SK-N-SH (cell line): ENCODE measurements around the gene GSG1L2. TPM values are rescaled to one million over a fixed set of nuclear protein-coding genes. Genes with fewer than 3 reads are reported as not detected.

ENCODE experiments used
- CTCF ChIA-PET: fragments of 300-600, 350-600 bp; formaldehyde crosslinking; extraction: SDS; loops from one replicate; lab custom pipeline; 2021; lab: Yijun Ruan, JAX
- POLR2A ChIA-PET: fragments of 350-600 bp; sonication (Branson Sonifier 250); formaldehyde crosslinking; extraction: SDS; loops from one replicate; lab custom pipeline; 2020; ENCODE audit warnings: antibody characterized with exemption, inconsistent platforms; lab: Yijun Ruan, JAX
- DNase-seq: peaks from one replicate; pipeline ENCODE4 v3.0.0; 2012
- H2AFZ ChIP-seq: fragments of 200-600 bp; sonication (generic); 2 replicates; pipeline ENCODE4 v1.8.1; 2016; ENCODE audit warnings: antibody characterized with exemption, mild to moderate bottlenecking, low read depth
- H3F3A ChIP-seq: fragments of 200-600 bp; sonication (generic); replicated peaks from 2 replicates; pipeline ENCODE3; 2016; ENCODE audit warnings: antibody characterized with exemption, mild to moderate bottlenecking; ENCODE audit not compliant: insufficient read depth
- H3K27ac ChIP-seq, 2 experiments: fragments of 200-500 bp in 1 of 2; fragments of 200-600 bp in 1 of 2; sonication (Bioruptor generic) in 1 of 2; sonication (generic), shearing (Covaris generic) in 1 of 2; 2 replicates each; pipeline versions ENCODE4 v1.5.1 to v1.6.1; 2014 to 2016; ENCODE audit warnings: low read depth in 2 of 2, inconsistent platforms in 1 of 2, low read length in 1 of 2, mild to moderate bottlenecking in 1 of 2, mixed read lengths in 1 of 2
- H3K27me3 ChIP-seq: fragments of 200-600 bp; sonication (generic), shearing (Covaris generic); 2 replicates; pipeline ENCODE4 v1.6.1; 2016; ENCODE audit warnings: mixed run types; ENCODE audit not compliant: insufficient read depth
- H3K36me3 ChIP-seq, 2 experiments: fragments of 200-500 bp in 1 of 2; fragments of 200-600 bp in 1 of 2; sonication (Bioruptor generic) in 1 of 2; sonication (generic) in 1 of 2; replicated peaks in 1 of 2; 2 replicates each; pipeline versions ENCODE3 to v1.5.1; 2014 to 2016; ENCODE audit warnings: low read length in 1 of 2, mild to moderate bottlenecking in 1 of 2; ENCODE audit not compliant: insufficient read depth in 2 of 2, control insufficient read depth in 1 of 2
- H3K4me1 ChIP-seq, 2 experiments: fragments of 200-500 bp in 1 of 2; fragments of 200-600 bp in 1 of 2; sonication (Bioruptor generic) in 1 of 2; sonication (generic), shearing (Covaris generic) in 1 of 2; 2 replicates each; pipeline versions ENCODE4 v1.5.1 to v1.6.1; 2014 to 2016; ENCODE audit warnings: low read depth in 1 of 2, low read length in 1 of 2, mixed run types in 1 of 2; ENCODE audit not compliant: insufficient read depth in 2 of 2, control insufficient read depth in 1 of 2
- H3K4me2 ChIP-seq: fragments of 200-600 bp; sonication (generic), shearing (Covaris generic); 2 replicates; pipeline ENCODE4 v1.6.1; 2017; ENCODE audit warnings: mixed run types
- H3K4me3 ChIP-seq, 2 experiments: fragments of 200-500 bp in 1 of 2; fragments of 200-600 bp in 1 of 2; sonication (Bioruptor generic) in 1 of 2; sonication (generic), shearing (Covaris generic) in 1 of 2; 2 replicates each; pipeline versions ENCODE4 v1.5.1 to v1.8.1; 2014 to 2016; ENCODE audit warnings: low read depth in 2 of 2, inconsistent platforms in 1 of 2, low read length in 1 of 2, mild to moderate bottlenecking in 1 of 2, mixed read lengths in 1 of 2, moderate library complexity in 1 of 2
- H3K79me2 ChIP-seq: fragments of 200-600 bp; sonication (generic); 2 replicates; pipeline ENCODE4 v1.8.1; 2017; ENCODE audit warnings: mild to moderate bottlenecking; ENCODE audit not compliant: insufficient read depth
- H3K9ac ChIP-seq: fragments of 200-600 bp; sonication (generic); 2 replicates; pipeline ENCODE4 v1.6.1; 2017; ENCODE audit warnings: mixed run types
- H3K9me2 ChIP-seq: fragments of 200-600 bp; sonication (generic); 2 replicates; pipeline ENCODE4 v1.6.1; 2017; ENCODE audit warnings: mixed run types
- H3K9me3 ChIP-seq: fragments of 200-600 bp; sonication (generic); 2 replicates; pipeline ENCODE4 v1.6.1; 2017; ENCODE audit warnings: mixed run types, mild to moderate bottlenecking, moderate library complexity
- H4K20me1 ChIP-seq: fragments of 200-600 bp; sonication (generic); 2 replicates; pipeline ENCODE4 v1.6.1; 2017; ENCODE audit warnings: mild to moderate bottlenecking, mixed run types; ENCODE audit not compliant: insufficient read depth
- CHD2 ChIP-seq: fragments of 150-350 bp; IDR thresholded peaks from 2 replicates; pipeline ENCODE4 v1.6.1; 2018; ENCODE audit warnings: low read length; ENCODE audit not compliant: partially characterized antibody
- CTCF ChIP-seq: fragments of 200-600 bp; sonication (generic); IDR thresholded peaks from 2 replicates; pipeline ENCODE4 v1.6.1; 2017; ENCODE audit warnings: antibody characterized with exemption, mild to moderate bottlenecking, moderate library complexity
- ELF1 ChIP-seq: IDR thresholded peaks from 2 replicates; pipeline ENCODE4 v1.4.0; 2012
- EP300 ChIP-seq, 2 experiments: IDR thresholded peaks; 2 replicates each; pipeline versions ENCODE4 v1.4.0 to v1.6.1; 2012; ENCODE audit warnings: borderline replicate concordance in 1 of 2, low read depth in 1 of 2, low read length in 1 of 2
- EZH2phosphoT487 ChIP-seq: fragments of 200-600 bp; sonication (generic); IDR thresholded peaks from 2 replicates; pipeline ENCODE4 v1.6.1; 2017; ENCODE audit warnings: low read depth, mixed run types, mild to moderate bottlenecking, antibody characterized with exemption, moderate library complexity, borderline replicate concordance
- FOXJ3 ChIP-seq: sonication (generic); formaldehyde crosslinking; IDR thresholded peaks from 2 replicates; pipeline ENCODE4 v1.5.1; 2020; ENCODE audit warnings: mild to moderate bottlenecking, missing genetic modification reagents
- GABPA ChIP-seq: IDR thresholded peaks from 2 replicates; pipeline ENCODE4 v1.4.0; 2012; ENCODE audit warnings: low read depth, mild to moderate bottlenecking
- GATA2 ChIP-seq: sonication (generic); formaldehyde crosslinking; IDR thresholded peaks from 2 replicates; pipeline ENCODE4 v1.5.0; 2020; ENCODE audit warnings: mild to moderate bottlenecking, missing genetic modification reagents
- JUND ChIP-seq: IDR thresholded peaks from 2 replicates; pipeline ENCODE4 v1.4.0; 2012
- POLR2AphosphoS5 ChIP-seq: IDR thresholded peaks from 2 replicates; pipeline ENCODE4 v1.6.1; 2012; ENCODE audit warnings: low read depth, low read length
- RFX5 ChIP-seq: IDR thresholded peaks from 2 replicates; pipeline ENCODE4 v1.6.1; 2012; ENCODE audit warnings: mild to moderate bottlenecking, improper control_type of control experiment, low read length
- RXRA ChIP-seq: IDR thresholded peaks from 2 replicates; pipeline ENCODE4 v1.4.0; 2012; ENCODE audit warnings: low read depth, mild to moderate bottlenecking, borderline replicate concordance
- TCF12 ChIP-seq: IDR thresholded peaks from 2 replicates; pipeline ENCODE4 v1.4.0; 2012
- TEAD4 ChIP-seq: IDR thresholded peaks from 2 replicates; pipeline ENCODE4 v1.4.0; 2012; ENCODE audit warnings: mild to moderate bottlenecking, borderline replicate concordance; ENCODE audit not compliant: insufficient read depth
- USF1 ChIP-seq: IDR thresholded peaks from 2 replicates; pipeline ENCODE4 v1.4.0; 2012; ENCODE audit warnings: low read depth, borderline replicate concordance
- USF2 ChIP-seq: fragments of 150-350 bp; IDR thresholded peaks from 2 replicates; pipeline ENCODE4 v1.6.1; 2017; ENCODE audit warnings: antibody characterized with exemption, low read length, low read depth, borderline replicate concordance
- YY1 ChIP-seq: IDR thresholded peaks from 2 replicates; pipeline ENCODE4 v1.4.0; 2012; ENCODE audit warnings: low read depth, mild to moderate bottlenecking
- WGBS: methylation state at CpG from one replicate; pipeline ENCODE4 v1.1.6; 2017; ENCODE audit warnings: low lambda C conversion rate; 5-methylcytosine and 5-hydroxymethylcytosine counted together
- polyA plus RNA-seq, 3 experiments: library from polyadenylated mRNA; depleted of rRNA; stranded (reverse); fragments of >200 nt; gene quantifications; 2 replicates each; pipeline ENCODE4 v1.2.3, GENCODE V29; 2012
- TF ChIP-seq, protein P1 (sequence below): IDR thresholded peaks from 2 replicates; pipeline ENCODE4 v1.4.0; 2012; ENCODE audit warnings: low read depth, borderline replicate concordance
- TF ChIP-seq, protein P2 (sequence below): fragments of 150-350 bp; IDR thresholded peaks from 2 replicates; pipeline ENCODE4 v1.6.1; 2016; ENCODE audit warnings: mild to moderate bottlenecking, low read depth, low read length

The GSG1L2 gene
- polyA plus RNA-seq, 1 of the 3 experiments (the other 2 are of a cell fraction) = not detected

DNA sequence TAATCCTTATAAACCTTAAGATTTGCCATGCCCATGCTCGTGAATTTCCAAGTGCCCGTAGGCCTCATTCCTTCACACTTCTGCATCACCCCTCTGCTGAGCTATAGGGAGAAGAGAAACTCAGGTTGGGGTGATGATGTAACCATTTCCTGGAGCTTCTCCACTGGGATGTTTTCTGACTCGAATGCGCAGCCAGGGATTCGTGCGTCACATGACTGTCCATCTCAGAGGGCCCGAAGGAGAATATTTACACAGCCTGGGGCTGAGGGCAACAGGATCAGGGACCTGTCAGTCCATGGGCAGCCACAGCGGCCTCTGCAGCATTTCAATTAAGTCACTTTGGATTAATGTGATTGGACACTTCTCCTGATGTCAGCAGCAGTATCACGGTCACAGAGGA, 8.7 kb downstream of the GSG1L2 start:
- Histone ChIP-seq H2AFZ (no peak overlapping the region), H3K27ac (no peak overlapping the region), H3K9me2 (no peaks in the 10 kb centered on the region), H3K27me3 (peaks cover 13% of the 10 kb centered on the region; the same call in 1 of the 2 replicates), H3K9me3 (no peaks in the 10 kb centered on the region), H4K20me1 (no peaks in the 10 kb centered on the region), H3K4me2 (no peak overlapping the region), H3K79me2 (no peaks in the 10 kb centered on the region), H3K4me1 (no peaks in the 10 kb centered on the region), H3F3A (no peaks in the 10 kb centered on the region), H3K4me3 (no peak overlapping the region), H3K36me3 (no peaks in the 10 kb centered on the region), H3K9ac (no peak overlapping the region)
- CTCF ChIA-PET = no interaction called here
- DNase-seq = no peak
- TF ChIP-seq YY1 = no peak
- TF ChIP-seq POLR2AphosphoS5 = no peak
- no peak for TF ChIP-seq GATA2 (CRISPR knock-in tag)
- TF ChIP-seq ELF1 = no peak
- TF ChIP-seq CTCF = no peak
- TF ChIP-seq, protein P1, sequence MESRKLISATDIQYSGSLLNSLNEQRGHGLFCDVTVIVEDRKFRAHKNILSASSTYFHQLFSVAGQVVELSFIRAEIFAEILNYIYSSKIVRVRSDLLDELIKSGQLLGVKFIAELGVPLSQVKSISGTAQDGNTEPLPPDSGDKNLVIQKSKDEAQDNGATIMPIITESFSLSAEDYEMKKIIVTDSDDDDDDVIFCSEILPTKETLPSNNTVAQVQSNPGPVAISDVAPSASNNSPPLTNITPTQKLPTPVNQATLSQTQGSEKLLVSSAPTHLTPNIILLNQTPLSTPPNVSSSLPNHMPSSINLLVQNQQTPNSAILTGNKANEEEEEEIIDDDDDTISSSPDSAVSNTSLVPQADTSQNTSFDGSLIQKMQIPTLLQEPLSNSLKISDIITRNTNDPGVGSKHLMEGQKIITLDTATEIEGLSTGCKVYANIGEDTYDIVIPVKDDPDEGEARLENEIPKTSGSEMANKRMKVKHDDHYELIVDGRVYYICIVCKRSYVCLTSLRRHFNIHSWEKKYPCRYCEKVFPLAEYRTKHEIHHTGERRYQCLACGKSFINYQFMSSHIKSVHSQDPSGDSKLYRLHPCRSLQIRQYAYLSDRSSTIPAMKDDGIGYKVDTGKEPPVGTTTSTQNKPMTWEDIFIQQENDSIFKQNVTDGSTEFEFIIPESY = no peak
- no peak for TF ChIP-seq TCF12
- no peak for TF ChIP-seq USF1
- no peak for TF ChIP-seq CHD2
- no peak for TF ChIP-seq JUND
- TF ChIP-seq, protein P2, sequence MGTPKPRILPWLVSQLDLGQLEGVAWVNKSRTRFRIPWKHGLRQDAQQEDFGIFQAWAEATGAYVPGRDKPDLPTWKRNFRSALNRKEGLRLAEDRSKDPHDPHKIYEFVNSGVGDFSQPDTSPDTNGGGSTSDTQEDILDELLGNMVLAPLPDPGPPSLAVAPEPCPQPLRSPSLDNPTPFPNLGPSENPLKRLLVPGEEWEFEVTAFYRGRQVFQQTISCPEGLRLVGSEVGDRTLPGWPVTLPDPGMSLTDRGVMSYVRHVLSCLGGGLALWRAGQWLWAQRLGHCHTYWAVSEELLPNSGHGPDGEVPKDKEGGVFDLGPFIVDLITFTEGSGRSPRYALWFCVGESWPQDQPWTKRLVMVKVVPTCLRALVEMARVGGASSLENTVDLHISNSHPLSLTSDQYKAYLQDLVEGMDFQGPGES = no peak
- TF ChIP-seq TEAD4 = no peak
- POLR2A ChIA-PET = no interaction called here
- 29% methylated on average over 8 of the region's 9 CpGs for WGBS

- ChIA-PET POLR2A (no interaction called here), CTCF (interaction anchor here (1.1 kb wide), 1 partner anchor 16 kb away, joined by 3 read pairs; no protein-coding TSS in a partner anchor)
Observed at GRCh38 chr17:9811537-9811936, 10.3 kb downstream of the GSG1L2 start.

More at GRCh38 chr17:9811537-9811936, 10.3 kb downstream of the GSG1L2 start:
- WGBS = 9% methylated on average over 6 of the region's 11 CpGs
- no peaks in the 10 kb centered on the region for H3K79me2 ChIP-seq
- TF ChIP-seq RFX5 (no peak), TCF12 (no peak), EP300 (IDR thresholded peaks at IDR 0.05; ENCODE audit: borderline replicate concordance in 1 of 2, low read depth in 1 of 2, low read length in 1 of 2) (no peak), FOXJ3 (CRISPR knock-in tag) (no peak), GABPA (no peak), TEAD4 (no peak), RXRA (no peak), USF2 (no peak), EZH2phosphoT487 (no peak), JUND (no peak)
- TF ChIP-seq, all 33 proteins: peak for 0
- H3K27ac ChIP-seq = no peak overlapping the region
- H3K36me3 ChIP-seq = no peaks in the 10 kb centered on the region
- H3K9ac ChIP-seq = no peak overlapping the region
- H3K4me3 ChIP-seq = no peak overlapping the region
- H3K9me3 ChIP-seq = no peaks in the 10 kb centered on the region
- no peak overlapping the region for H3K4me2 ChIP-seq
- DNase-seq = no peak
- peaks cover 13% of the 10 kb centered on the region; the same call in 1 of the 2 replicates for H3K27me3 ChIP-seq
- no peaks in the 10 kb centered on the region for H3K4me1 ChIP-seq
- H3F3A ChIP-seq = no peaks in the 10 kb centered on the region
- H3K9me2 ChIP-seq = no peaks in the 10 kb centered on the region
- H2AFZ ChIP-seq = no peak overlapping the region
- no peaks in the 10 kb centered on the region for H4K20me1 ChIP-seq
